GM21390 (cell line): Measurements from ENCODE around the gene PIWIL4.
"Not testable (repeated sequence)": the region's sequence is repeated elsewhere in the genome, so short reads cannot be mapped to it uniquely, and the experiment has no call there.

Experiments used
- ATAC-seq: cut with Tn5 transposase; IDR thresholded peaks from one replicate; pipeline ENCODE4 v1.9.1; 2021; ENCODE audit not compliant: unreplicated experiment

The PIWIL4 gene

DNA sequence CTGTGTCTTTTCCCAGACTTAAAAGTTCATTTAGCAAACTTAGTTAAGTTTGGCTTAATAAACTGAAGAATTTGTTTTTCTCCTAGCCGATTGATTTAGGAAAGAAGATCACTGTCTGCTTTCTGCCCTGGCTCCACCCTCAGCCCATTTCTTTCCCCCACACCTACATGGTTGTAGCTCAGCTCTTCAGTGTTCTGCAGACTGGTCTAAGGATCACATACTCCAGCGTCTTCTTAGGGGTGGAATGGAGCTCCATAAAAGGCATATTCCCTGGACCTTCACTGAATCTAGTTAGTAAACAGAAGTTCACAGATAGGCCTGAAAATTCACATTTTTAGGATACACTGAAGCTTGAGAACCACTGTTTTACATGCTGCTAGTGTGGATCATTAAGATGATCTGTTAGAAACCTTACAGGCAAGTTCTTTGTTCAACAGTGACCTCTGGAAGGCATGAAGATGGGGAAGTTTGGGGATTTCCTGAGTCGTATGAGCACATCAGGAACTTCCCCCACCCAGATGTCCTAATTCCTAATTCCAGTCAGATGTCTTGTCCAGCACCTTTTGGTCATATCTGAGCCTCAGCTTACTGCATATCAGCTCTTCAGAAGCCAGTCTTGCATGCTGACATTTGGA lies 16.8 kb downstream of the PIWIL4 start:
- no peak for ATAC-seq

DNA sequence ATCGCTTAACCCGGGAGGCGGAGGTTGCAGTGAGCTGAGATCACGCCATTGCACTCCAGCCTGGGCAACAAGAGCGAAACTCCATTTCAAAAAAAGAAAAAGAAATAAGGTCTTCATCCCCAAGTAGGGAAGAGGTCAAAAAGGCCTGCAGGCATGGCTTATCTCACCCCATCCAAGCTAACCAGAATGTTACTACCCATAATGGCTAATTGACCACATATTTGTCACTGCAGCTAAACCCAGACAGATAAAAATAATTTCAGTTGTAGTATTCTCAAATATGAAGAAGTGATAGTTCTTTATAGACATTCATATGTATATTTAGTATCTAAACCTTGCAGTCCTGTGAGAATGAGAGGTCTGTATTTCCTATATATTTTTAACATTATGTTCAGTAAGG lies 17.8 kb downstream of the PIWIL4 start:
- ATAC-seq: no peak

DNA sequence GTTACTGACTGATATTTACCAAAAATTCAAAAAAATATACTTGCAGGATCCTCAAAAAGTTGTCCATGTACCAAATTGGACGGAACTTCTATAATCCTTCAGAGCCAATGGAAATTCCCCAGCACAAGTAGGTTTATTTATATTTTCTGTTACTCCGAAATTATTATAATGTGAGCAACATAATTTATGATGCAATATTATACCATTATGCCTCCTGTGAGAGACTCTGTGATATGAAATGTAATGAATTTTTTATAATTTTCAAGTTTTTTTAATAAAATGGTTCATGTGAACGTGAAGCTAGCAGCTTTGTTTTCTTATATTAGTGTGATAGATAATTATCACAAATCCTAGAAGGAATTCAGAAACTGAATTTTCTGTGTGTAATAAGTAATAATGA lies 18.2 kb downstream of the PIWIL4 start:
- ATAC-seq: no peak

DNA sequence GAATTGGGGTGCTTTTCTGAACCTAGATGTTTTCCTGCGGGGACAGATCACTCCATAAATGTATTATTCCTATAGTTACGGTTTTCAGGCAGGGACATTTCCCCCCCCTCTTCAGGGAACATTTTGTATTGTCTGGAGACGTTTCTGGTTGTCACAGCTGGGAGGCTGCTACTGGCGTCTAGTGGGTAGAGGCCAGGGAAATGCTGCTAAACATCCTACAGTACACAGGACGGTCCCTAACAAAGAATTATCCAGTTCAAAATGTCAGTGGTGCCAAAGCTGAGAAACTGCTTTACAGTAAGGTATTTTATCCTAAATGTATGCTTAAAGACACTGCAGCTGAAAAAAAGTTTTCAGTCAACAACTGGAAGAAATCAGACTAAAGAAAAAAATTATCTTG lies 19.4 kb downstream of the PIWIL4 start:
- ATAC-seq: no peak

DNA sequence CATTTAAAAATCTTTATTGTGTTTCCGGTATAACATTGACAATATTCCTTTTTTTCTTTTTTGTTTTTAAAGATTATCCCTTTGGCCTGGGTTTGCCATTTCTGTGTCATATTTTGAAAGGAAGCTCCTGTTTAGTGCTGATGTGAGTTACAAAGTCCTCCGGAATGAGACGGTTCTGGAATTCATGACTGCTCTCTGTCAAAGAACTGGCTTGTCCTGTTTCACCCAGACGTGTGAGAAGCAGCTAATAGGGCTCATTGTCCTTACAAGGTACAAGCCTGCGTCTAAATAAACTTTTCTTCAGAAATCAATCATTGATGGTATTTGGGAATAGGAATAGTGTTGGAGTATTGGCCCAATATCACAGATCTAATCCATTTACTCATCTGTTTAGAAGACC lies 19.8 kb downstream of the PIWIL4 start:
- ATAC-seq: no peak

DNA sequence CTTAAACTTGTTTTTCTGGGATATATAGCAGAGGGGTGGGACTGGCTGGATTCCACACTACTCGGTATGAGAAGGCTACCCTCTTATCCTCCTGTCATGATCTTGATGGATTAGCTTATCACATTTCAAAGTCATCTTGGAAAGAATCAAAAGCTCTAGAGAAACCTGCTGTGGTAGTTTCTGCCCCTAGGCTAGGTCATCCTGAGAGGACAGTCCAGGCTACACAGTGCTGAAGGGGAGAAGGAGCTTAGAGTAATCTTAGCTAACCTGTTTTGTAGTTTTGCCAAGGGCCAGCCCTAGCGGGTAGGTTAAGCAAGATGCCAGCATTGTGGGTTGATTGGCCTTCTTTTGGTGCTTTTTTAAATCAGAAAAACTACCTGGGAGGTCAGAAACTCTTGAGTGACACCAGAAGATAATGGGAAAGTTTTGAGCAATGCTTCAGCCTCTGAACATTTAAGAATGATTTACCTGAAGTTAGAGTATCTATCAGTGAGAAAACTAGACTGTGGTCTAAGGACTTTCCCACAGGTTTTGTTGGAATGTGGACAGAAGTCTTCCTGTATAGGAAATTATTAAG lies 21.3 kb downstream of the PIWIL4 start:
- ATAC-seq: no peak

DNA sequence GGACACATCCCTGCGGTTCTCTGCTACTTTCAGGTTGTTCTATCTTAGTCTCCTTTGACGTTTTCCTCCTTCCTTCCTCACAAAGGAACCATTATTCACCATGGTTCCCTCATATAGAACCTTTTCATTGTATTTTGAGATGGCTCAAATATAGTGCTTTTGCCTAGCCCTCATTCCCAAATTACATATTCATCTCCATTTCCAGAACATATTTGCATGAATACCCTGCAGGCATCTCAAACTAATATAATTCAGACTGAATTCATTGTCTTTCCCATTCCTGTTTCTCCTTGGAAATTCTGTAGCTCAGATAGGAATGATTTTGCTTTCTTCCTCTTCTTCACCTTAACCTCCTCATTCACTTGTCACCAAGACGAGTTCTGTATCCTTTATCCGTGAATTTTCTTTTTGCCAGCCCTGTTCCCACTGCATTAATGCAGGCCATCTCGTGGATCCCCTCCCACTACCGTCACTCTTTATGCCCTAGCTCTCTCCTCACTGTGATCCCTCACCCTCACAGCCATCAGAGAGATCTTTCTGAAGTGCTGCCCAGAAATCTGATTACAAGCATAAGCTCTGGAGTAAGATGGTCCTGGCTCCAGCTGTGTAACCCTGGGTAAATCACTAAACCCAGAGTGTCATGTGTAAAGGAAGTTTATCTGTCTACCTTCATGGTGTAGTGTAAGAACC lies 23.3 kb downstream of the PIWIL4 start:
- no peak for ATAC-seq

DNA sequence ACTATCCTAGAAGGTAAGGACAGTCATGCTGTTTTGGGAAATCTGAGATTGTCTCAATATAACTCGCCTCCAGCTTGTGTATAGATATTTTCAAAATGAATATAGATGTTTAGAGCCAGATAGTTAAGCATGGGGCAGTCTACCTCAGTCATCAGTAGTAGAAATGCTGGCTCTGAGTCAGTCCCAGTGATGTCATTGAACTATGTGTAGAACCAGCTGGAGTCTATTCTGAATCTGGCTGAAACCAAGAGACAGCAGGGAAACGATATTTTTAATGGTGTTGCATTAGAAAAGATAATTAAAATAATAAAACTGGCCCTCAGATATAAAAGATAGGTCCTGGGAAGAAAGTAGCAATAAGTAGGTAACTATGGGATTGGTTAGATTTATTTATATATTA lies 25.9 kb downstream of the PIWIL4 start:
- ATAC-seq: peak; percentile 68

DNA sequence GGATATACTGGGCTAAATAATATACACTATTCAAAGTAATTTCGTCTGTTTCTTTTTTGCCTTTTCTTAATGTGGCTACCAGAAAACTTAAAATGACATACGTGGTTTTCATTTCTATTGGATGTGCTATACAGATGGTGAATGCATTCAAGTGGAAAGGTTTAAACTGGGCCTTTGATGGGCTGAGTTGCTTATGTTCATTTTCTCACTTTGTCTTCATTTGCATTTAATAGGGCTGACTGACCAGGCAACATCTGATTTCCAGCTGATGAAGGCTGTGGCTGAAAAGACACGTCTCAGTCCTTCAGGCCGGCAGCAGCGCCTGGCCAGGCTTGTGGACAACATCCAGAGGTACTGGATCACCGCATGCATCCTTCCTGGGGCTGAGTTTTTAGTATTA lies 27.9 kb downstream of the PIWIL4 start:
- peak; percentile 50 for ATAC-seq

DNA sequence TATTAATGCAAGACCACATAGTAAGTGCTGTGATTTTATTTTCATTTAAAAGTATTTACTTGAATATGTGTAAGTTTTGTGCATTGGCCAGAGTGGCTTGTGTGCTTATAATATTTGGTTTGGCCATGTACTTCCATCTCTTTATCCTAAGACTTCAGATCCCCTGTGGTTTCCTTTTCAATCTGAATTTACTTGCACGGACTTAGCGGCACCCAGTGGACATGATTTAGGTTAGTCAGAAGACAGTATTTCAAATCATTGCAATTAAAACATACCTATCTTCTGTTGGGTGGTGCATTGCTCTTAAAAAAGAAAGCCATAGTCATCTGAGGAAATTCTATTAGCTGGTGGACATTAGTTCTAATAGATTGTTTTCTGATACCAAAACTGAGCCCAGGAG lies 30.7 kb downstream of the PIWIL4 start:
- ATAC-seq: no peak

DNA sequence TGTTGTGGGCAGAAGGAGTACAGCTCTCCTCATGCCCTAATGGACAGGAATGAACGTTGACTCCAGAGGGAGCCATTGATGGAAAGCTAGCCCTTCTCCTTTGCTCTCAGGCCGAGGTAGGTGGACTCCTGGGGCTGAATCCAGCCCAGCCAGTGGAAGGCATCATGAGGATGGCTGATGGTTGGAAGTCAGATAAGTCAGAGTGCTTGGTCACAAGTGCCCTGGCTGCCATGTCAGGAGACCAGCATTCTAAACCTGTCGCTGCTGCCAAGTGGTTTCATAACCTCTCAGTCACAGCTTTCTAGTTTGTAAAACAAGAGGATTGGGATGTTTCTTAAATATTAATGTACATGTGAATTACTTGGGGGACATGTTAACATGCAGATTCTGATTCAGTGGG lies 32.3 kb downstream of the PIWIL4 start:
- no peak for ATAC-seq

DNA sequence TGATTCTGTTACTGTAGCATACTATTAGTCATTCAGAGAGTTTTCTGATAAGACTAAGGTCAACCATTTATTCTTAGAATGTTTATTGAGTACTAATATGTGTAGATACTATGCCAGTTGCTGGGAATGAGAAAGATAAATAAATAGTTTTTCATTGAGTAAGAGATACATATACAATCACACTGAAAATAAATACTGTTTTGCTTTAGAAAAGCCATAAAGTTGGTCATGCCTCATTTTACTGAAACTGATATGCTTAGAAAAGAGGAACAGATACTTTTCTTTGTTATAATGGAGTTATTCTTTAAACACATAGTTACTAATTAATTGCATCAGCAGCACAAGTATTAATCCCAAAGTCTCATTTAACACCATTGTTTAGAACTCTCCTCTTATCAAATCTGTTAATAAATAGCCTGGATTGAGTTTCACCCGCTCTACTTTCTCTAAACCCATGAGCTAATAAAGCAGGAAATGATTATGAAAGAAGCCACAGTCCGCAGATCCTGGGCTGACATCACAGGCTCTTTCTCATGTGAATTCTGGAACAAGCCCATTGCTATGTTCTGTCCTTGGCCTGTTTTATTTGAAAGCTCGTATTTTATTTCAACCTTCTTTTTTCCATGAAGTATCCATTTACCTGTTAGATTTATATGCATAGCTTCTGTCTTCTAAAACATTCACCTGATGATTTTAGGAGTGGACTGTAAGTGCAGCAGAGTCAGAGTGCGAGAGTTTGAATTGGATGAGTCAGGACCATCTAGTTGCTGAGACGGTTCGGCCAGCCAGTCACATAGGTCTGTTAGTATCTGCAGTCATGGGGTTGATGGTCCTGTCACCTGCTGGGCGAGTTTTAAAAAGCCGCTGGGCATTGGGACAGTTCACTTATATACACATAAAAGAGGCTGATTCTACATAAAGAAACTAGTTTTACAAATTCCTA lies 35.5 kb downstream of the PIWIL4 start:
- peak; percentile 84 for ATAC-seq

DNA sequence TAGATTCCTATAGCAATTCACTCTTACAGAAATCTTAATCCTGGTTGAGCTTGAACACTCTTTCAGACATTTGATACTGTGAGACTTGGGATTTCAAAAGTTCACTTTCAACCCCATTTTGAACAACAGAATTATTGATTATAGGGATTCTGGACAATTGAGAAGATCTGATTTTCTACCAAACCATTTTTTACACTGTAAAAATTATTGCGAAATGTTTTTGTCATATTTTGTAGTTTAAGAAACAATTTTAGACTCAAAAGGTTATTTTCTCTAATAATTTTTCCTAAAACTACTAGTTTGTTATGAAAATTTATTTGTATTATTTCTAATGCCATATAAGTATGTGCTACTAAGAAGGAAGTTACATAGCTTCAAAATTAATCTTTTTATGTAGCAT lies 36.4 kb downstream of the PIWIL4 start:
- ATAC-seq: no peak

DNA sequence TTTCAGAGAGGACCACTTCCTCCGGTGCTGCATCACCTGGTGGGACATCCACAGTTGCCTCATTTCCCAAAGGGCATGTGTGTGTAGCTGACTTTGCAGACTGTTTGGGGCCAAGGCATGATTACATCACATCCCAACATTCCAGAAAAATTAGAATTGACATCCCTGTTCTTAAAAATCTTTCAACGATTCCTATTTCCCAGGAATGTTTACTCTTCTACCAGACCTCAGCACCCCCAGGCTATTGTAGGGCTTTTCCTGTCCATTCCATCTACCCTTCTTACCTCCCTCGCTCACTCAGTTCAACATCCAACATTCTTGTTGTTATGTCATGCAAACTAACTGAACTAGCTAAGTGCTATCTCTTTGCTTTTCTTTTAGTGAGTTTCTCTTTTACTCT lies 37.3 kb downstream of the PIWIL4 start:
- no peak for ATAC-seq

DNA sequence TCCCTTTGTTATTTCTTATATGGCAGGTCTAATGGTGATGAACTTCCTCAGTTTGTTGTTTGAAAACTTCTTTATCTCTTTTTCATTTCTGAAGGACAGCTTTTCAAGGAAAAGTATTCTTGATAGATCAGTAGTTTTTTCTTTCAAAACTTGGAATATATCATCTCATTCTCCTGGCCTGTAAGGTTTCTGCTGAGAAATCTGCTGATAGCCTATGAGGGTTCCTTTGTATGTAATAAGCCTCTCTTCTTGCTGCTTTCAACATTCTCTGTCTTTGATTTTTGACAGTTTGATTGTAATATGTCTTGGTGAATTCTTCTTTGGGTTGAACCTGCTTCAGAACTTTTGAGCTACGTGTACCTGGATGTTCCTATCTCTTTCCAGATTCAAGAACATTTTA lies 46.0 kb downstream of the PIWIL4 start:
- no peak for ATAC-seq

DNA sequence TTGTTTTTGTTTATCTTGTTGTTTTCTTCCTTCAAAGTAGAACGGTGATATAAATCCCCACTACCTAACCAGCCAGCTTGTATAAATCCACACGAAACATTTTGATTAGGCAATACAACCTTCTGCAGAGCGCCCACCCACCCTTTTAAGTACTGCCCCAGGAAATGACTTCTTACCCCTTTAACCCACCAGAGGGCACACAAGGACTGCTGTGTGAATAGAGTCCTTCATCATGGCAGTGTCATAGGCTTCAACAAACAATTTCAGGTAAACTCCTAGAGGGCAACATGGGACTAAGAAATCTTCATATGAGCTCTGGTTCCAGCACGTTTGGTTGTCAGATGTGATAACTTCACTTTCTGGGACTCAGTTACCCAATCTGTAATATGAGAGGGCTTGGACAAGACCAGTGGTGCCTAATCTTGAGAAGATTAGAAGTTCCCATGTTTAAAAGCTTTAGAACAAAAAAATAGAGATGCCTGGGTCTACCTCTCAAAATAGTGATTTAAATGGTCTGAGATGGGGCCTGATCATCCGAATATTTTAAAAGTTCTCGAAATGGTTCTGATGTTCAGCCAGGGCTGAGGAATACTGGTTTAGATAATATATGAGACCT lies 56.1 kb downstream of the PIWIL4 start:
- no peak for ATAC-seq

DNA sequence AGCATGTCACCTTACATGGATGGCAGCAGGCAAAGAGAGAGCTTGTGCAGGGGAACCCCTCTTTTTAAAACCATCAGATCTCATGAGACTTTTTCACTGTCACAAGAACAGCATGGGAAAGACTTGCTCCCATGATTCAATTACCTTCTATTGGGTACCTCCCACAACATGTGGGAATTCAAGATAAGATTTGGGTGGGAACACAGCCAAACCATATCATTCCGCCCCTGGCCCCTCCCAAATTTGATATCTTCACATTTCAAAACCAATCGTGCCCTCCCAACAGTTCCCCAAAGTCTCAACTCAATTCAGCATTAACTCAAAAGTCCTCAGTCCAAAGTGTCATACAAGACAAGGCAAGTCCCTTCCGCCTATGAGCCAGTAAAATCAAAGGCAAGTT lies 58.3 kb downstream of the PIWIL4 start:
- not testable (repeated sequence) for ATAC-seq

DNA sequence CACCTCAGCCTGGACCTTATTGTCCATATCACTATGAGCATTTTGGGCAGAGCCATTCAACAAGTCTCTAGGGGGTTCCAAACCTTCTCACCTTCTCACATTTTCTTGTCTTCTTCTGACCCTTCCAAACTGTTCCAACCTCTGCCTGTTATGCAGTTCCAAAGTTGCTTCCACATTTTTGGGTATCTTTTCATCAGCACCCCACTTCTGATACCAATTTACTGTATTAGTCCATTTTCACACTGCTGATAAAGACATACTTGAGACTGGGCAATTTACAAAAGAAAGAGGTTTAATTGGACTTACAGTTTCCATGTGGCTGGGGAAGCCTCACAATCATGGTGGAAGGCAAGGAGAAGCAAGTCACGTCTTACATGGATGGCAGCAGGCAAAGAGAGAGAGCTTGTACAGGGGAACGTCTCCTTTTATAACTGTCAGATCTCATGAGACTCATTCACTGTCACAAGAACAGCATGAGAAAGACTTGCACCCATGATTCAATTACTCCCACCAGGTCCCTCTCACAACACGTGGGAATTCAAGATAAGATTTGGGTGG lies 59.9 kb downstream of the PIWIL4 start:
- ATAC-seq: not testable (repeated sequence)

DNA sequence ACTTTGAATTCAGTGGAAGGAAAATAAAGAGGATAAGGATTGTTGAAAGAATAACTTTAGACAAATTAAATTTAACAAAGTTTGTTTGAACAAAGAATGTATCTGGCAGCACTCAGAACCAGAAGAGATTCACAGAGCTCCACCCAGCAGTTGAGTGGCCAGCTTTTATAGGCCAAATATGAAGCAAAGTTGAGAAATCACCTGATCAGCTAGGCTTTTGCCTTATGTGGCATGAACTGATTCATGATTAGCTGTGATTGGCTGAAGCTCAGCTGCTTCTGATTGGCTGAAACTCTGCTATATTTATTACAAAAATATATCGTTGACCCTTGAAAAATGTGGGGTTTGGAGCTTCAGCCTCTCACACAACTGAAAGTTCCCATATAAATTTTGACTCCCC lies 62.6 kb downstream of the PIWIL4 start:
- no peak for ATAC-seq

DNA sequence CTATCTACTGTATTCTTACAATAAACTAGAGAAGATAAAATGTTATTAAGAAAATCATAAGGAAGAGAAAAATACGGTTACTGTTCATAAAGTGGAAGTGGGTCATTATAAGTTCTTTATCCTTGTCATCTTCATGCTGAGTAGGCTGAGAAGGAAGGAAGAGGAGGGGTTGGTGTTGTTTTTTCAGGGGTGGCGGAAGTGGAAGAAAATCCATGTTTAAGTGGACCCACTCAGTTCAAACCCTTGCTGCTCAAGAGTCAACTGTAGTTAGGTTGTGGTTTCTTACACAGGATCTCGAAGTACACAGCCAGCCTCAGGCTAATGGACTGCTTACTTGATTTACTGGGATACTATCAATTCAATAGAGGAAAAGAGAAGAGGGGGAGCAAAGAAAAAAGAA lies 63.1 kb downstream of the PIWIL4 start:
- ATAC-seq: no peak

DNA sequence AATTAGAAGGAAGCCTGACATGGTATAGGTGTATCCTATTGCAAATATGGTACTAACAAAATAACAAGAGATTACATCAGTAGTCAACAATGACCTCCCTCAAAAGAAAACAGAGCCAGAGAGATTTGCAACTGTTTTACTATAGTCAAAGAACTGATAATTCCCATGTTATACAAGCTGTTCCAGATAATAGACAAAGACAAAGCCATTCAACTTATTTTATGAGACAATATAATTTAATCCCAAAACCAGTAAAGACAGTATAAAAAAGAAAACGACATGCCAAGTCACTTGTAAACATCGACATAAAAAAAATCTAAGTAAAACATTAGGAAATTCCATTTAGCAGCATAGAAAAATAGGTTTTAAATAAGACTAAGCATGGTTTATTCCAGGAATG lies 65.2 kb downstream of the PIWIL4 start:
- no peak for ATAC-seq
